Effector memory CD8-positive, alpha-beta T cell (primary cell): ENCODE results near the gene DPP10.

ENCODE experiments used
- ATAC-seq: fragments of 150-1000 bp; cut with Tn5 transposase; replicated peaks from 2 replicates; pipeline ENCODE4 v1.10.0; 2021; ENCODE audit warnings: mild to moderate bottlenecking, moderate library complexity
- DNase-seq, 3 experiments: peaks; one replicate each; pipeline ENCODE4 v3.0.0; 2021
- H3K27ac Mint-ChIP-seq, 2 donors: one replicate each; pipeline ENCODE4 v1.8.0; 2022; ENCODE audit warnings: mild to moderate bottlenecking in 2 of 2, mixed read lengths in 2 of 2, moderate library complexity in 2 of 2
- H3K27me3 Mint-ChIP-seq, 2 donors: one replicate each; pipeline ENCODE4 v1.8.0; 2022; ENCODE audit warnings: mixed read lengths in 2 of 2
- H3K36me3 Mint-ChIP-seq: one replicate; pipeline ENCODE4 v1.8.0; 2022; ENCODE audit warnings: mild to moderate bottlenecking, moderate library complexity, mixed read lengths; ENCODE audit not compliant: insufficient read depth
- H3K4me1 Mint-ChIP-seq, 2 donors: one replicate each; pipeline ENCODE4 v1.8.0; 2022; ENCODE audit warnings: low read depth in 2 of 2, mixed read lengths in 2 of 2
- H3K4me3 Mint-ChIP-seq, 2 donors: one replicate each; pipeline ENCODE4 v1.8.0; 2022; ENCODE audit warnings: mild to moderate bottlenecking in 2 of 2, mixed read lengths in 2 of 2, moderate library complexity in 2 of 2
- H3K9me3 Mint-ChIP-seq, 2 donors: one replicate each; pipeline ENCODE4 v1.8.0; 2022; ENCODE audit warnings: mixed read lengths in 2 of 2

DPP10 gene

DNA sequence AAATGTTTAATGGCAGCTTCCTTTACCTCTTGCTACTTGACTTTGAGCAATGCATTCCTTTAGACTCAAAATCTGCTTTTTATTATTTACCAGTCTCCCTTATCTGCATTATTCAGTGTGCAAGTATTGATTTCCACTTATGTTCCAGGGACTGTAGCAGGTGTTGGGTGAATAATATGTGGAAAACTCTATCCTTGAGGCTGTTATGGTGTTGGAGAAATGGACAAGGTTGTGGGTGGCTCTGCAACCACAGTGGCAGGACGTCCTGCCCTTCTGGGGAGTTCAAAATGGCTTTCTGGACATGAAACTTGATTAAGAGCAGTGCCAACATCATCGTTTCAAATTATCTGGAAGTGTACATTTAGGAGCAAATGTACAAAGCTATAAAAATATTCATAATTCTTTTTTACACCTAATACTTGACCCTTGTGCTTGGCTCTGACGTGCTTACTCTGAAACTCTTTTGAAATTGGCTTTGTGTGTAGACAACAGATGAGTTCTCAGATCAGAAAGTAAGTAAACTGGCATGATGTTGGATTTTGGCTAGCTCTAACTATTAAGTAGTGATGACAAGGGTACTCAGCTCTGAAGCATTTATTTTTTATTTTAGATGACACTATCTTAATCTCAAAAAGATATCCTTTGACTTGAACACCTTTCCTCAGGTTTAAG, 766.2 kb downstream of the DPP10 start:
- DNase-seq: no peak
- ATAC-seq: no peak
- Mint-ChIP-seq H3K9me3 (peaks cover 4 to 13% of the 10 kb centered on the region in 2 donors), H3K4me1 (no peaks in the 10 kb centered on the region), H3K27me3 (no peaks in the 10 kb centered on the region), H3K36me3 (no peaks in the 10 kb centered on the region), H3K4me3 (no peak overlapping the region), H3K27ac (no peak overlapping the region)

DNA sequence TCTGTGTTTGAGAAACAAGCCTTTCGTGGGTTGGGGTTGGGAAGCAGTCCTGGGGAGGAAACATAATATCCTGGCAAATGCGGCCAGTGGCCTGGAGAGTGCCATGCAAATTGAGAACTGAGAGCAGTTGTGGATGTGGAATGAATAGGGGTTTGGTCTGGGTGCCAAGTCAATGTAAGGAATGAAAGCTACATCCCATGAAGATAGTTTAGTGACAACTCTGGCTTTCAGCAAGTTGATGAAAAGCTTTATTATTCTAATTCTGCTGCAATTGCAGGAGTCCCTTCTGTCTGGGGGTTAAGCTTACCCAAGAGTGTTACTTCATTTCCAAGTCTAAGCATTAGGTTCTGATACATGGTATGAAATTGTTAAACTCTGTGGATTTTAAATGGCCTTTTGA, 771.6 kb downstream of the DPP10 start:
- H3K9me3 Mint-ChIP-seq: peaks cover 6 to 11% of the 10 kb centered on the region in 2 donors
- DNase-seq (no peak), ATAC-seq (no peak)
- no peaks in the 10 kb centered on the region for H3K36me3 Mint-ChIP-seq
- H3K27me3 Mint-ChIP-seq: no peaks in the 10 kb centered on the region
- H3K4me3 Mint-ChIP-seq: no peak overlapping the region
- H3K4me1 Mint-ChIP-seq: no peaks in the 10 kb centered on the region
- no peak overlapping the region for H3K27ac Mint-ChIP-seq

DNA sequence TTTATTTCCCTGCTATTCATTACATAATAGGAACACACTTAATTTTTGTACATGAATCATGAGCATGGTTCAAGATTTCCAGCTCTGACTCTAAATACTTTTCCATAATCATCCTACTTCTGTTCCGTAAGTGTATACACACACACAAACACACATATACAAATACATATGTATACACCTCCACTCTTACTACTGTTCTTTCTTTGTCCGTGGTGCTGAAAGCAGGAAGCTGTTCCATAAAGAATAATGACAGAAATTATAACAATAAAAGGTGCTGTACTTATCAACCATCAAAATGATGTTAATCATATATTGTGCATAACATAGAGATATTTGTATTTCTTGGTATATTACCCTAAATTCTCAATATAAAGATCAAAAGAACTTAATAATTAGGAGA, 776.9 kb downstream of the DPP10 start:
- ATAC-seq (no peak), DNase-seq (no peak)
- H3K36me3 Mint-ChIP-seq: no peaks in the 10 kb centered on the region
- H3K27me3 Mint-ChIP-seq: no peaks in the 10 kb centered on the region
- H3K4me3 Mint-ChIP-seq: no peak overlapping the region
- no peaks in the 10 kb centered on the region for H3K4me1 Mint-ChIP-seq
- no peak overlapping the region for H3K27ac Mint-ChIP-seq
- peaks cover 9 to 11% of the 10 kb centered on the region in 2 donors for H3K9me3 Mint-ChIP-seq

DNA sequence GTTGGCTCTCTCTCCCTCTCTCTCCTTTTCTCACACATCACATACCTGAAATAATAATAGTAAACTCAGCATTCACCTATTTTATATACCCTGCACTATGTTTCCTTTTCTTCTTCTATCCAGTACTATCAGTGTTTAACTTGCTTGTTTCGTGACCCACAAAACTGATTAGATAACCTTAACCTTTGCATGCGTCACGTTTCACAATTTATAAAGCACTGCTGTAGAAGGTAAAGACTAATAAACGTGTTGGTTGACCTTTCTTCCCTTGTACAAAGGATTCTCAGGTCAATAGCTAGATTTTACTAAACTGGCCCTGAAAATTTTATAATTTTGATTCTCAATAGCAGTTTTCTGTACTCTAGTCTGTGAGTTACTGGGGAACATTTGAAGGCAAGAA, 791.7 kb downstream of the DPP10 start:
- H3K9me3 Mint-ChIP-seq: peaks cover 0 to 5% of the 10 kb centered on the region in 2 donors
- no peaks in the 10 kb centered on the region for H3K27me3 Mint-ChIP-seq
- DNase-seq (no peak), ATAC-seq (no peak)
- no peaks in the 10 kb centered on the region for H3K4me1 Mint-ChIP-seq
- no peak overlapping the region for H3K27ac Mint-ChIP-seq
- H3K4me3 Mint-ChIP-seq: no peak overlapping the region
- H3K36me3 Mint-ChIP-seq: no peaks in the 10 kb centered on the region

DNA sequence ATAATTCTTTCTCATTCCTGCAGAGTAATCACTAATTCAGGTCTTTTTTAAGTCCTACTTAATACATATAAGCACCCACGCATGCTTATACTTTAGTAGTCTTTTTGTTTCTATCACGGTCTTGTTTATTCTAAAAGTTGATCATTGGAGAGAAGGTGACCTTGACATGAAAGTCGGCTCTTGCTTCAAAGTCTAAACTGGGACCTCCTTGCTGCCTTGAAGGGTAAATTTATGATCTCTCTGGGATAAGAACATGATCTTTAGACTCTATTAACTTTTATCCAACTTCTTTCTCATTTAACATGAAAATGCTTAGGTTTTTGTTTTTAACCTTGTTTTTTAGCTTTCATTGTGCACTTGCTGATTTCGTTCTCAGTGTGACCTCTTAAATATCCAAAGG, 792.3 kb downstream of the DPP10 start:
- Mint-ChIP-seq H3K4me1 (no peaks in the 10 kb centered on the region), H3K4me3 (no peak overlapping the region), H3K27me3 (no peaks in the 10 kb centered on the region), H3K36me3 (no peaks in the 10 kb centered on the region), H3K9me3 (peaks cover 0 to 6% of the 10 kb centered on the region in 2 donors), H3K27ac (no peak overlapping the region)
- no peak for ATAC-seq
- DNase-seq: no peak

DNA sequence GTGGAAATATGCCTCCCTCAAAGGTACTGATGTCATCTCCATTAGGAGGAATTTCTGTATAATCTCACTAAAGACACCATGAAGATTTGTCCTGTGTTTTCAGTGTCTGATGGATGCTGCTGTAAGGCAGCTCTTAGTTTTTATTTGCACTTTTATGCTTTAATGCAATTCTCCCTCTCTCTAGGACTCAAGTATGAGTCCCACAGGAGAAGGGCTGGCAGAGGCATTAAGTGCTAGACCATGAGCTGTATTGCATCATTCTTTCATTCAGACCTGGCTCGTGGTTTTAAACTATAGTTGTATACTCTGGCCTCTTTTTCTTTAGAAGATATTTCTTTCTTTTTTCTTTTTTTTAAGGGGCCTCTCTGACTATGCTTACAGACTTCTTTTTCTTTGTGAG, 805.6 kb downstream of the DPP10 start:
- Mint-ChIP-seq H3K4me1 (no peaks in the 10 kb centered on the region), H3K27me3 (no peaks in the 10 kb centered on the region), H3K27ac (no peak overlapping the region), H3K4me3 (no peak overlapping the region), H3K9me3 (peaks cover 9 to 25% of the 10 kb centered on the region in 2 donors), H3K36me3 (no peaks in the 10 kb centered on the region)
- DNase-seq: no peak
- ATAC-seq: no peak

DNA sequence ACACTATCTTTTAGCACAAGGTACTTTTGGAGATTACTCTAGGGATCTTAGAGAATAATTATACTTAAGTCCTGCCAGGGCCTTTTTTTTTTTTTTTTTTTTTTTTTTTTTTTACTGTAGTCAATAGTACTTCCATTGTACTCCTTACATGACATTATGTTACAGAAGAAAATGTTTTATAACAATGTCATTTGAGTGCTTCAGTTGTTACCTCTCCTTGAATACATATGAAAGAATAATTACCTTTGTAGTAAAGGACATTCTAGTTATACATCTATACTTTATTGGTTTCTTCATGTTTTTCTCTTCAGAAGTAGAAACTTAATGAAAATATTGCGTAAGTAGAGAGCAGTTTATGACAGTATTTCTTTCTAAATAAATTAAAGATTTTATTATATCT, 834.9 kb downstream of the DPP10 start:
- no peaks in the 10 kb centered on the region for H3K27me3 Mint-ChIP-seq
- no peak for ATAC-seq
- H3K4me1 Mint-ChIP-seq: no peaks in the 10 kb centered on the region
- no peak overlapping the region for H3K27ac Mint-ChIP-seq
- DNase-seq: no peak
- H3K36me3 Mint-ChIP-seq: peaks cover 2% of the 10 kb centered on the region
- H3K9me3 Mint-ChIP-seq: peaks cover 0 to 4% of the 10 kb centered on the region in 2 donors
- no peak overlapping the region for H3K4me3 Mint-ChIP-seq

DNA sequence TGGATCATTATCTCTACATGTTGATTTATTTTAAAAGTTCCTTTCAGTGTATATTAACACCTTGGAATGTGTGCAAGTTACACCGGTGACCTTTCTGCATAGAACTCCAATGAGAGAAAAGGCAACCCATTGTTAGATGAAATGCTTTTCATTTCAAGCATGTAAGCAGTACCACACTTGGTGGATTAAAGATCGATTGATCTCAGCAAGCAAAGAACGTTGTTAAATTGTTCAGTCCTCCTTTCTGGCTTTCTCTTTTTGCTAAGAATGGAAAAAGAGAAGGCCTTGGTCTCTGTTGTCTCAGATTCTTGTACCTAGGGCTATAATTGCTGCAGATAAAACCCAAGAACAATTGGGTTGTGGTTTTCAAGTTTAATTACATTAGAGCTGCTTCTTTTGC, 843.0 kb downstream of the DPP10 start:
- no peak overlapping the region for H3K4me3 Mint-ChIP-seq
- H3K36me3 Mint-ChIP-seq: no peaks in the 10 kb centered on the region
- peaks cover 2 to 16% of the 10 kb centered on the region in 2 donors for H3K9me3 Mint-ChIP-seq
- no peak overlapping the region for H3K27ac Mint-ChIP-seq
- DNase-seq (no peak), ATAC-seq (no peak)
- no peaks in the 10 kb centered on the region for H3K4me1 Mint-ChIP-seq
- H3K27me3 Mint-ChIP-seq: no peaks in the 10 kb centered on the region

DNA sequence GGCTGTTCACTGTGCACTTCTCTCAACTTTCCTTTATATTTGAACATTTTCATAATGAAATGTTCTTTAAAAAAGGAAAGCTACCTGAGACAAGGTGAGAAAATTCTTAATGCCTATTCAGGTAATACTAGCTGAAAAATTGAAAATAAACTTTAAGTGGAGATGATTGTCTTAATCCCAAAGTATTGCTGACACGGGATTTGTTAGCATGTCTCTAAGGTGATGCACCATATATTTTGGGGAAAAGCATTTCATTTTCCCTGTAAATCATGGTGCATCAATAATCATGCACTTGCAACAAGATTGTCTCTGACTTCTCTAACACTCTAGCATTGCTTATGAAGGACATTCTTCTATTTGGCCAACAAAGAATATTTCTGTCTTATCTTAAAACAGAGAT, 848.0 kb downstream of the DPP10 start:
- Mint-ChIP-seq H3K4me1 (no peaks in the 10 kb centered on the region), H3K27me3 (no peaks in the 10 kb centered on the region), H3K27ac (no peak overlapping the region), H3K36me3 (no peaks in the 10 kb centered on the region), H3K4me3 (no peak overlapping the region), H3K9me3 (peaks cover 5 to 16% of the 10 kb centered on the region in 2 donors)
- no peak for DNase-seq
- ATAC-seq: no peak

DNA sequence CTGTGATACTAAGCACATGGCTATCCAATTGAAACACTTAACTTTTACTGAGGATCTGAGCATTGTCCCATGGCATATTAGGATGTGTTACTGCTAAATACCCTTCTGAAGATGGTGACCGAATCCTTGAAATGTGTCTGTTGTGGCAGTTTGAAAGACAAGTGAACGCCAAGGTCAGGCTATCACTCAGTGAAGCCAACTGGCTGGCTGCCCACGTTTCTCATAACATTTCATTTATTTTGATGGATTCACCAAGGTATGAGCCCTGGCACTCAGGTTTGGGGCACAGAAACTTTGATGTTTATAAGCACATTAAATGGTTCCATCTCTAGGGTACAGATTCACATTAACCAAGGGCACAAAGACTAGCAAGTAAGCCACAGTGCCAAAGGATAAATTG, 850.3 kb downstream of the DPP10 start:
- Mint-ChIP-seq H3K36me3 (no peaks in the 10 kb centered on the region), H3K27ac (no peak overlapping the region), H3K9me3 (peaks cover 5 to 16% of the 10 kb centered on the region in 2 donors), H3K27me3 (no peaks in the 10 kb centered on the region), H3K4me3 (no peak overlapping the region), H3K4me1 (no peaks in the 10 kb centered on the region)
- no peak for DNase-seq
- no peak for ATAC-seq

DNA sequence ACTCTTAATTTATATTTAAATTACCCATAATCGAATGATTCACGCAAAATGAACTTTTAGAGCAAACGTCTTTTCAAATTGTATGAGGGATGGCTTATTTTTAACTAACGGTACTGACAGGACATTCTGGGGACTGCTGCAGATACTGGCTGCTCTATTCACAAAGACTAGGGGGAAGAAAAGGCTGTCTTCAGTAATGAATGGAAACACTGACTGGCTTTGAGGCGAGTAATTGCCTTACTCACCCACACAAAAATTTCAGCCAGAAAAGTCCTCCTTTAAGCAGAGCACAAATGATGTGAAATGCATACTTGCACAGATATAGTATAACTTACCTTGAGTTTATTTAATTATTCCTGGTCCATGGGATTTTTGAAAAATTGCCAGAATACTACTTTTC, 852.6 kb downstream of the DPP10 start:
- Mint-ChIP-seq H3K9me3 (peaks cover 0 to 3% of the 10 kb centered on the region in 2 donors), H3K36me3 (no peaks in the 10 kb centered on the region), H3K4me1 (no peaks in the 10 kb centered on the region), H3K27me3 (no peaks in the 10 kb centered on the region), H3K27ac (no peak overlapping the region), H3K4me3 (no peak overlapping the region)
- ATAC-seq (no peak), DNase-seq (no peak)

DNA sequence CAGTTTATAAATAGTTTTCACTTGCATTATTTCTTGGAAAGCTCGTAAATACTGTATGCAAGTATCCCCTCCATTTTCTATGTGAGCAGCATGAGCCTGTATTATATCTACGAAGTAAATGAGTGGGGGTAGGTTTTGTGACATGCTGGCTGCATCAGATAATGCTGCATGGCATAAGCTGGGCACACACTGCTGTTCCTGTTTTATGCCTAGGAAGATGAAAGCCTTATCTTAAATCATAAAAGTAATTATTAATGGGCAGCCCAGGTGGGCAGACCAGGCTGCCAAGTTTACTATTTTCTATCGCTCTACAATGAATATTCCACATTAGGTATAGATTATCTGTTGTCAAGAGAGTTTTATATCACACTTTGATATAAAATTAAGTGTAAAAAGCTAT, 854.6 kb downstream of the DPP10 start:
- peaks cover 0 to 6% of the 10 kb centered on the region in 2 donors for H3K9me3 Mint-ChIP-seq
- no peaks in the 10 kb centered on the region for H3K4me1 Mint-ChIP-seq
- H3K36me3 Mint-ChIP-seq: no peaks in the 10 kb centered on the region
- H3K27me3 Mint-ChIP-seq: no peaks in the 10 kb centered on the region
- DNase-seq (no peak), ATAC-seq (no peak)
- no peak overlapping the region for H3K4me3 Mint-ChIP-seq
- no peak overlapping the region for H3K27ac Mint-ChIP-seq

DNA sequence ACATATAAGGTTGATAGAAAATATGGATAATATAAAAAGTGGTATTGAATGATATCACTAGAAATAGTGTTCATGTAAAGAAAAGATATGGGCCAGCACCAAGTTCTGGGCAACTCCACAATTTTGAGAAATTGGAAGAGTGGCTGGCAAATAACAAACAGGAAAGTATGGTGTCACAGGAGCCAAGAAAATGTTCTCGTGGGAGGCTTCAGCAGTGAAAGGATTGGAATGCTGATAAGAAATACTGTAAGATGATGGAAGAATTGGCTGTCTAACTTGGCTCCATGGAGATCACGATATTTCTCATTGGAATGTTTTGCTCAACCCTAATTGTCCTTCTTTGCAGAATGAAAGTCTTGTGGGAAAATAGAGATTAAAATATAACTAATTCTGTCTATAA, 856.8 kb downstream of the DPP10 start:
- DNase-seq (no peak), ATAC-seq (no peak)
- Mint-ChIP-seq H3K4me1 (no peaks in the 10 kb centered on the region), H3K4me3 (no peak overlapping the region), H3K9me3 (peaks cover 0 to 3% of the 10 kb centered on the region in 2 donors), H3K27me3 (no peaks in the 10 kb centered on the region), H3K27ac (no peak overlapping the region), H3K36me3 (no peaks in the 10 kb centered on the region)

DNA sequence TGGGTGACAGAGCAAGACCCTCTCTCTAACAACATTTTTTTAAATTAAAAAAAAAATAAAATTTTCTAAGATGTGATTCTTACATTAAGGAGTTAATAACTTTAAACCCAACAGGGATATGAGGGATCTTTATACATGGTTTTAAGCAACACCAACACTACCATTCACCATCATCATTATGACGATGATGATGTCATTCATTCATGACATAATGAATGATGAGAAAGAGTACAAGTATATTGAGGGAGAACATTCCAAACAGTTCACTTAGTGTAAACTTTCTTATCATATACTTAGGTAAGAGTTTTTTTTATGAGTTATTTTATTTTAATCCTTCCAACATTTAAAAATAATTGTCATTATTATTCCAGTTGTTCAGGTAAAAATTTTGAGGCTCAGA, 863.3 kb downstream of the DPP10 start:
- Mint-ChIP-seq H3K4me3 (no peak overlapping the region), H3K27ac (no peak overlapping the region), H3K27me3 (no peaks in the 10 kb centered on the region), H3K9me3 (peaks cover 7% of the 10 kb centered on the region in 2 donors), H3K4me1 (no peaks in the 10 kb centered on the region), H3K36me3 (no peaks in the 10 kb centered on the region)
- ATAC-seq (no peak), DNase-seq (no peak)

DNA sequence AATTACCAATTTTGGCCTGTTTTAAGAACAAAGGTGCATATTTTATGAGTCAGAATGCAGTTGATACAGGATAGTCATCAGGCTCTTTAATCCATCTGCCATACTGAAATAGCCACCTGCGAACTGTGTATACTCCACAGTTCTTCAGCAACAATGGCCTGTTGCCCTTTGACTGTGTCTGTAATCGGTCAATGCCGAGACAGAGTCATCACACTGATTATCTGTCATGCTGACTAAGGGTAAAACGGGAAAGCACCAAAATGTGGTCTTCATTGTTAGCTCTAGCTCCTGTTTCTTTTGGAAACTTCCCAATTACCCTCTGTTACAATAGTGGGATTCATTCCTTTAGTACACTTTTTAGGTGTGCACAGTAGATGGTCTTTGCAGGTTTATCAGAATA, 871.7 kb downstream of the DPP10 start:
- DNase-seq: no peak
- H3K4me3 Mint-ChIP-seq: no peak overlapping the region
- no peak overlapping the region for H3K27ac Mint-ChIP-seq
- no peaks in the 10 kb centered on the region for H3K4me1 Mint-ChIP-seq
- no peaks in the 10 kb centered on the region for H3K27me3 Mint-ChIP-seq
- no peak for ATAC-seq
- H3K9me3 Mint-ChIP-seq: peaks cover 0 to 6% of the 10 kb centered on the region in 2 donors
- H3K36me3 Mint-ChIP-seq: no peaks in the 10 kb centered on the region
